HG03108 (cell line): ENCODE data around the gene PCGF6.
"Not testable (repeated sequence)": the region's sequence is repeated elsewhere in the genome, so short reads cannot be mapped to it uniquely, and the experiment has no call there.

ENCODE experiments used
- ATAC-seq: cut with Tn5 transposase; IDR thresholded peaks from one replicate; pipeline ENCODE4 v1.9.1; 2021; ENCODE audit warnings: moderate library complexity; ENCODE audit not compliant: unreplicated experiment

Gene PCGF6, protein sequence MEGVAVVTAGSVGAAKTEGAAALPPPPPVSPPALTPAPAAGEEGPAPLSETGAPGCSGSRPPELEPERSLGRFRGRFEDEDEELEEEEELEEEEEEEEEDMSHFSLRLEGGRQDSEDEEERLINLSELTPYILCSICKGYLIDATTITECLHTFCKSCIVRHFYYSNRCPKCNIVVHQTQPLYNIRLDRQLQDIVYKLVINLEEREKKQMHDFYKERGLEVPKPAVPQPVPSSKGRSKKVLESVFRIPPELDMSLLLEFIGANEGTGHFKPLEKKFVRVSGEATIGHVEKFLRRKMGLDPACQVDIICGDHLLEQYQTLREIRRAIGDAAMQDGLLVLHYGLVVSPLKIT

DNA sequence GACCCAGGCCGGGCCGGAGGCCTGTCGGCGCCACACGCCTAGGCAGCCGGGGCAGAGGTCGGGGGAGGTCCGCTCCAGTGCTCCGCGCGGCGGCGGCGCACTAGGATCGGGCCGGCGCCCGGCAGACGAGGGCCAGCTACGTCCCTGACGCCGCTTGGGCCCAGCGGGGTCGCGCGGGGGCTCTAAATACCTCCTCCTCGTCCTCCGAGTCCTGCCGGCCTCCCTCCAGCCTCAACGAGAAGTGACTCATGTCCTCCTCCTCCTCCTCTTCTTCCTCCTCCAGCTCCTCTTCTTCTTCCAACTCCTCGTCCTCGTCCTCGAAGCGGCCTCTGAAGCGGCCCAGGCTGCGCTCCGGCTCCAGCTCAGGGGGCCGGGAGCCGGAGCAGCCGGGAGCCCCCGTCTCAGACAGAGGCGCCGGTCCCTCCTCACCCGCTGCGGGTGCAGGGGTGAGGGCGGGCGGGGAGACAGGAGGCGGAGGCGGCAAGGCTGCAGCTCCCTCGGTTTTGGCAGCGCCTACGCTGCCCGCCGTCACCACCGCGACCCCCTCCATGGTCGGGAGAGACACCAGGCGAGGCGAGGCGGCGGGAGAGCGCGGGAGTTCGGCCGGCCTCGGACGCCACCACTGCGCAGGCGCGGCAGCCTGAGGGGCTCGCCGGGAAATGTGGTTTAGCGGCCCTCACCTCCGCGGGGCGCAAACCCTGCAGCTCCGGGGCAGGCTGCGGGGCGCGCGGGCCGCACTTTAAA, at the start of gene PCGF6:
Gene PCGF6, minus strand, starts transcription at position 624 of the 744 bp plus-strand sequence. Its CDS starts 74 bp downstream, at position 550.
- peak; percentile 81 for ATAC-seq

DNA sequence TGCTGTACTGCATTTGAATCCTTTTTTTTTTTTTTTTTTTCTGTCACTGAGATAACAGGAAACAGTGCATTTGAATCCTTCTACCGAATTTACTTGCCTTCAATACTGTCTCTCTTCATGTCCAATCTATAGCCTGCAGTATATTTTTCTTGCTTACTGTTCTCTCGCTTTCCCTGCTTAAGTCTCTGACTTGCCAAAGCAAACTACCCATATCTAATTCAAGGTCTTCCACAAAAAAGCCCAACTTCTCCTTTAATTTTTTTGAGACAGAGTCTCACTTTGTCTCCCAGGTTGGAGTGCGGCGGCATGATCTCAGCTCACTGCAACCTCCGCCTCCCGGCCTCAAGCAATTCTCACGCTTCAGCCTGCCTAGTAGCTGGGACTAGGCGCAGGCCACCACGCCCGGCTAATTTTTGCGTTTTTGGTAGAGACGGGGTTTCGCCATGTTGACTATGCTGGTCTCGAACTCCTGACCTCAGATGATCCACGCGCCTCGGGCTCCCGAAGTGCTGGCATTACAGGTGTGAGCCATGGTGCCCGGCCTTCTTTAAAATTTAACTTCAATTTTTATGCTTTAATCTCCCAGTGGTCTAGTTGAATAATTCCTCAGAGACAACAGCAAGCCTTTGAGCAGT, 46.4 kb upstream of the PCGF6 start:
- no peak for ATAC-seq

DNA sequence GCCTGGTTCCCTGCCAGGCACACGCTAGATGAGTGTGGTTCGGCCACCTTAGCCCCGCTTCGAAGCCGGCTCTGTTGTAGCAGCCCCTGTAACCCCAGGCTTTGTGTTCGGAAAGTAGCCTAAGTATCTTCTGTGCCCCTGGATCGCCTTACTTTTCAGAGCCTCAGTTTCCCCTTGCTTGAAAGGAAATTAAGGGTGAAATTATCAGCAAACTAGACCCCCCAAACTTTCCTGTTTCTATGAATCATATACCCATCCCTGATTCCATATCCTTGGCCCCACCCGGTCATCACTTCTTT, 45.8 kb upstream of the PCGF6 start:
- ATAC-seq, result no peak

DNA sequence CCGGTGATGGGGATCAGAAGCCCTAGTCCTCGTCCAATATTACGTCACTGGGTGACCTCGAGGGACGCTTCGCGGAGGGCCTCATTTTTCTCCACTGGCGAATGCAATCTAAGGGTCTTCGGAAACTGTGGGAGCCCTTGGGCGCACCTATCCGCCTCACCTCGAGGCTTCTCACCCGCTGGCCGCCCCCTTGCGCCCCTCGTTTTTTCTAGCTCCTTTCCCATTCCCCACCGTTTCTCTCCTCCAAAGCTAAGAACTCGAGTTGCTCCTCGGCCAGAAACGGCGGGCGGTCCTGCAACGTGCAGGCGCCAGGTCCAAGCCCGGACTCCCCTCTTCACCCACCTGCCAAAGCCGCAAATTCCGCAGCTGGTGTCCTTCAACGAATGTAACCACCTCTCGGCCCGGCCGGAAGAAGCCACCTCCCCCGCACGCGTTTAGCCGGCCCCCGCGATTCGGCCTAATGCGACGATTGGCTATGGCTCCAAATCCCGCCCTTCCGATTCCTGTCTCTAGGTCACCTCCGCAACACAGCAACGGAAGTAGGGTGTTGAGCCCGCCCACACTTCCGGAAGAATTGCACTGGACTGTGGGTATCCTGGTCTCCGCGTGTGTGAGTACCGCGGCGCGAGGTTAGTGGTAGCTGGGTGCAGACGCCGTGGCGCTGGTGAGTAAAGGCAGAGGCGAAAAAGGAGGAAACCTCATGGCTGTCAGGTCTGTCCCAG, 45.3 kb upstream of the PCGF6 start, which contains the start of the genes ATP5MK and PDCD11:
Gene ATP5MK, minus strand, starts transcription at position 409 of the 722 bp plus-strand sequence. CDS start 4,018 bp downstream, outside the sequence.
Gene PDCD11, plus strand, starts transcription at position 560 of the 722 bp plus-strand sequence. CDS start 1,801 bp downstream, outside the sequence.
- ATAC-seq, result peak; percentile 99

DNA sequence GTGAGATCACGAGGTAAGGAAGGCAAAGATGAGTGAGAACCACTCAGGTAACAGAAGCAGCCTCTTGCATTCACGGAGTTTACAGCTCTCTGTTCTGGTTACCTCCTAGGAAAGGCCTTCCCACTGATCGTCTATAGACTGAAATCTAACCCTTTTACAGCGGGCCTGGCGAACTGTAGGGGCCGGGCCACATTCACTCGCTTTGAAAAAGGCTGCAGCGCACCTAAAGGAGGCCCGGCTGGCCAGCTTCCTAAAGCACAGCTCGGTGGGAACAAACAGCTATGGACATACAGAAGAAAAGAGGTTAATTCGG, 44.8 kb upstream of the PCGF6 start:
- ATAC-seq, result no peak

DNA sequence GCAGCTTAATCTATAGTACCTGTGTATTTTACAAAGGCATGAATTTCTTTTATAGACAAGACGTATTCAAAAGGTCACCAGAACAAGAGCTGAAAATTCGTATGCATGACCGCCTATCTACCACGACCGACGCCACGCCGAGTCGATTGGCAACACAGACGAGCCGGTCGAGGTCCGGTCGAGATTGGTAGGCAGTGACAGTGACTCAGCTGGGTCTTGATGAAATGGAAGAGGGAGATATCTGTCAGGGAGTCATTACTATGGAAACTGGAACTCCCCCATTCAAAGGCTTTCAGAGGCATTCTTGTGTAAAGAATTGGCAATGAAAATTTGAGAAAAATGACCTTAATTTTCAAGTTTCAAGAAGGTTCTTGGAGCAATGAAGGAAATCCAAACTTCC, 43.2 kb upstream of the PCGF6 start:
- no peak for ATAC-seq

DNA sequence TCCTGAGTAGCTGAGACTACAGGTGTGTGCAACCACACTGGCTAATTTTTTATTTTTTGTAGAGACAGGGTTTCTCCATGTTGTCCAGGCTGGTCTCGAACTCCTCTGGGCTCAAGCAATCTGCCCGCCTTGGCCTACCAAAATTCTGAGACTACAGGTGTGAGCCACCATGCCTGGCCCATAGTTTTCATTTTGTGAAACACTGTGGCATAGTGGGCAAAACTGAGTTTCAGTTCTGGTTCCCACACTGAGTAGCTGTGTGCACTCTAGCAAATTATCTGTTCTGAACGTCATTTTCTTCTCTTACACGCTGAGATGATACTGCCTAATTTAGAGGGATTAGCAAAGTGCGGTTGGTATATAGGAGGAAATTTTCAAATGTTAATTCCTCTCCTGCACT, 31.8 kb upstream of the PCGF6 start:
- ATAC-seq, result no peak

DNA sequence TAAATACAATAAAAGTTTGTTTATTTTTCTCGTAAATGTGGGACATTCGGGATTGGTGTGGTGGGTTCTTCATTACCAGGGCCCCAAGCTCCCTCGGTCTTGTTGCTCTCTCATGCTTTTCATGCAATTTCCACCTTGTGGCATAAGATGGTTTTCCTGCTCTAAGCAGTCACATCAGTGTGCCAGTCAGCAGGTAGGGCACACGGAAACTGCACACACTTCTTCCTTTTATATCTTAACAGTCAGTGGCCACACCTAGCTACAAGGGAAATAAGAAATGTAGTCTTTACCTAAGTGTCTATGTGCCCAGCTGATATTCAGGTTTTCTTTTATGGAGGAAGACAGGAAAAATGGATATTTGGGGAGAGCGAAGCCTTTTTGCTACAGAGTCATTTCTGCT, 23.3 kb upstream of the PCGF6 start:
- no peak for ATAC-seq

DNA sequence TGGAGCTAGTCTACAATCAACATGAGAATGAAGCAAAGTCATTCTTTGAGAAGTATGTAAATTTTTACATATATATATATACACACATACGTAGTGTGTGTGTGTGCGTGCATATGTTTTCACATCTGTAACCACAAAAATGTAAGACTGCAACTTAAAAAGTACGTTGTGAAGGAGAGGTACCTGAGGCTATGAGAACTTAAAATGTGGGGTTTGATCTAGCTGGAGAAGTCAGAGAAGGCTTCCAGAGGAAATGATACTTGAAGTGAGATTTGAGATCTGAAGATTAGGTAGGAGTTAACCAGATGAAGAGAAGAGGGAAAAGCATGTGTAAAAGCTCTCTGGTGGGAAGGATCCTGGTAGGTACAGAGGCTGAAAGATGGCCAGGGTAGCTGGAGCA, 22.6 kb upstream of the PCGF6 start:
- ATAC-seq, result no peak

DNA sequence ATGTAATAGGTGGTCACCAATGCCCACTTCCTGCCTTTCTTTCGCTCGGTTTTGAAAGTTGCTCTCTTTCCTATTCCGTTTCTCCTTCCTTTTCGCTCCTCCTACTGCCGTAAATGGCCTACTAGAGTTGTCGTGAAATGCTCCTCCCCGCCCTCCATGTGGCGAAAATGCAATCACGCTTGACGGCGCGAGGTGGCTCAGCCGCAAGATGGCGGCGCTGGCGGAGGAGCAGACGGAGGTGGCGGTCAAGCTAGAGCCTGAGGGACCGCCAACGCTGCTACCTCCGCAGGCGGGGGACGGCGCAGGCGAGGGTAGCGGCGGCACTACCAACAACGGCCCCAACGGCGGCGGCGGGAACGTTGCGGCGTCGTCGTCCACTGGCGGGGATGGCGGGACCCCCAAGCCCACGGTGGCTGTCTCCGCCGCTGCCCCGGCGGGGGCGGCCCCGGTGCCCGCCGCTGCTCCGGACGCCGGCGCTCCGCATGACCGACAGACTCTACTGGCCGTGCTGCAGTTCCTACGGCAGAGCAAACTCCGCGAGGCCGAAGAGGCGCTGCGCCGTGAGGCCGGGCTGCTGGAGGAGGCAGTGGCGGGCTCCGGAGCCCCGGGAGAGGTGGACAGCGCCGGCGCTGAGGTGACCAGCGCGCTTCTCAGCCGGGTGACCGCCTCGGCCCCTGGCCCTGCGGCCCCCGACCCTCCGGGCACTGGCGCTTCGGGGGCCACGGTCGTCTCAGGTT, 17.0 kb upstream of the PCGF6 start, which contains the start of gene TAF5:
Gene TAF5, plus strand, starts transcription at position 195 of the 737 bp plus-strand sequence. Its CDS starts 14 bp downstream, at position 209.
- peak; percentile 53 for ATAC-seq

DNA sequence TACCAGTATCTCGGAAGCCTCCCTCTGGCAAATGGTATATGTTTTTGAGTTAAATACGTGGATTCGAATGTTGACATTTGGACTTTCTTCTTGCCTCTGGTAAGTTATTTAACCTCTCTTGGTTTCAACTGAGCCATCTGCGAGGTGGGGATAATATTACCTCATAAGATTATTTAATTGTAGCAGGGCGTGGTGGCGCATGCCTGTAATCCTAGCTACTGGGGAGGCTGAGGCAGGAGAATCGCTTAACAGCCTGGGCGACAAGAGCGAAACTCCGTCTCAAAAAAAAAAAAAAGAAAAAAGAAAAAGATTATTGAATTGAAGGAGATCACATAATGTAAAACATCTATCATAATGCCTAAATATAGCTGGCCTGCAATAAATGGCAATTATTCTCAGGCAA, 16.4 kb upstream of the PCGF6 start:
- ATAC-seq, result no peak

DNA sequence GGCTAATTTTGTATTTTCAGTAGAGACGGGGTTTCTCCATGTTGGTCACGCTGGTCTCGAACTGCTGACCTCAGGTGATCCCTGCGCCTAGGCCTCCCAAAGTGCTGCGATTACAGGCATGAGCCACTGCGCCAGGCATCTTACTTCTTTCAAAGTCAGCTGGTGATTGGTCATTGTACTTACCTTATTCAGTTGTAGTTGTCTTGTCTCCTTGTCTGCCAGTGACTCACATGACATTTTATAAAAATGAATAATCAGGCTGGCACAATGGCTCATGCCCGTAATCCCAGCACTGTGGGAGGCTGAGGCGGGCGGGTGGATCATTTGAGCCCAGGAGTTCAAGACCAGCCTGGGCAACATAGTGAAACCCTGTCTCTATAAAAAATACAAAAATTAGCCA, 9.9 kb upstream of the PCGF6 start:
- ATAC-seq, result not testable (repeated sequence)

DNA sequence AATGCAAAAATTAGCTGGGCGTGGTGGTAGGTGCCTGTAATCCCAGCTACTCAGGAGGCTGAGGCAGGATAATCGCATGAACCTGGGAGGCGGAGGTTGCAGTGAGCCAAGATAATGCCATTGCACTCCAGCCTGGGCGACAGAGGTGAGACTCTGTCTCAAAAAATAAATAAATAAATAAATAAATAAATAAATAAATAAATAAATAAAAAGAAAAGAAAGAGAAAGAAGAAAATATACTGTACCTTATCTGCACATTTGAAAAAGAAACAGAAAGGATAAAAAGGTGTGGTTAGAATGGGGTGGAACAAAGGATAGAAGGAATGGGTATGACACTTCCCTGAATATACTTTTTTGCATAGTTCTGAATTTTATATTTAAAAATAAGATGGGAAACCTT, 8.6 kb upstream of the PCGF6 start:
- ATAC-seq, result not testable (repeated sequence)

DNA sequence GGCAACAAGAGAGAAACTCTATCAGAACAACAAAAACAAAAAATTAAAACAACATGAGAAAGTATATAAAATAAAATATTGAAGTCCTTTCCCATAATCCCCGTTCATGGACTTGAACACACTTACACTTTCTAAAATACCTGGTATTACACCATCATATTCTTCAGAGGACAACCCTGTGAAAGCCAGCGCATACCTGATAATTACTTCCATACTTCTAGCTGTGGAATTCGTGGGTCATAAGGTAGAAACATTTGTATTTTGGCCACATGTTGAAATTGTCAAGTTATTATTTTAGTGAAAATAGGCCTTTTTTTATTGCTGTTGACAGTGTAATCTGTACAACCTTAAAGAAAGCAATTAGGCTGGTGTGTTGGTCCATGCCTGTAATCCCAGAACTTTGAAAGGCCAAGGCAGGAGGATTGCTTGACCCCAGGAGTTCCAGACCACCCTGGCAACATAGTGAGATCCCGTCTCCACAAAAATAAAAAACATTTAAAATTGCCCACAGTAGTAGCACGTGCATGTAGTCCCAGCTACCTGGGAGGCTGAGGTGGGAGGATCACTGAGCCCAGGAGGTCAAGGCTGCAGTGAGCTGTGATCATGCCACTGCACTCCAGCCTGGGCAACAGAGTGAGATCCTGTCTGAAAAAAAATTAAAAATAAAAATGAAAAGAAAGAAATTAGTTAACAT, 5.1 kb upstream of the PCGF6 start:
- ATAC-seq, result no peak

DNA sequence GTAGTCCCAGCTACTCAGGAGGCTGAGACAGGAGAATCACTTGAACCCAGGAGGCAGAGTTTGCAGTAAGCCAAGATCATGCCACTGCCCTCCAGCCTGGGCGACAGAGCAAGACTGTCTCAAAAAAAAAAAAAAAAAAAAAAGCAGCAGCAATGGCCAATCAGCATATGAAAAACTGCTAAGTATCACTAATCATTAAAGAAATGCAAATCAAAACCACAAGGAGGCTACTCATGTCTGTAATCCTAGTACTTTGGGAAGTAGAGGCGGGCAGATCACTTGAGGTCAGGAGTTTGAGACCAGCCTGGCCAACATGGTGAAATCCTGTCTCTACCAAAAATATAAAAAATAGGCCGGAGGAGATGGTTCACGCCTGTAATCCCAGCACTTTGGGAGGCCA, 3.6 kb upstream of the PCGF6 start:
- ATAC-seq, result not testable (repeated sequence)

DNA sequence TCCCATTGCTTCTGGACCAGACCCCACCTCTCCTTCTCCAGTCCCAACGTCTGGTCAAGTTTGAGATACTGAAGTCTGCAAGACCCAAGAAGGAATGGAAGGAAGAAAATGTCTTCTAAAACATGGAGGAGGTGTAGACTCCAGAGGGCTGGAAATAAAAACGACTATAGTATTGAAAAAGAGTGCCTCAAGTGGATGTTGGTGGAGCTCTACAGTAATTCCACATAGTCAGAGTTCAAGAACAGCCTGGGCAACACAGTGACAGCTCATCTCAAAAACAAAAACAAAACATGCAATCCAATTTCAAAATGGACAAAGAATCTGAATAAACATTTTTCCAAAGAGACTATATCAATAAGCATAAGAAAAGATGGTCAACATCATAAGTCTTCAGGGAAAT, 2.3 kb upstream of the PCGF6 start:
- ATAC-seq, result no peak

DNA sequence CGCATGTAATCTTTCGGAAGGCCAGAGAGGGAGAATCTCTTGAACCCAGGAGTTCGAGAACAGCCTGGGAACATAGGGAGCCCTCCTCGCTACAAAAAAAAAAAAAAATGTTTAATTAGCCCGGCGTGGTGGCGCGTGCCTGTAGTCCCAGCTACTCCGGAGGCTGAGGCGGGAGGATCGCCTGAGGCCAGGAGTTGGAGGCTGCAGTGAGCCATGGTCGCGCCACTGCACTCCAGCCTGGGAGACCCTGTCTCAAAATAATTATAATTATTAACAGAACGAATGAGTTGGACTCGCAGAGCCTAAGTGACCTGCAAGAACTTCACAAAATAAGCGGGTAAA, 794 bp downstream of the PCGF6 start:
- no peak for ATAC-seq

DNA sequence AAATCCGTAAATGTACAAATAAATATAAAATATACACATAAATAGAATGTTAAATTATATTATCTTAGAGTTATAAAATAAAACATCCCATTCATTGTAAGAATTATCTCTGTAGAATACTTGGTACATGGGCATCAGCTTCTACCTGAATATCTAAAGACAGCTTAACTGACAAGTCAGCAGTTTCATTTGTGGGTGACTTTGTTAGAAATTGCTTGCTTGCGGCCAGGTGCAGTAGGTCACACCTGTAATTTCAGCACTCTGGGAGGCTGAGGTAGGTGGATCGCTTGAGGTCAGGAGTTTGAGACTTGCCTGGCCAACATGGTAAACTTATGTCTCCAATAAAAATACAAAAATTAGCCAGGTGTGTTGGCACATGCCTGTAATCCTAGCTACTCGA, 14.6 kb downstream of the PCGF6 start:
- ATAC-seq, result no peak

DNA sequence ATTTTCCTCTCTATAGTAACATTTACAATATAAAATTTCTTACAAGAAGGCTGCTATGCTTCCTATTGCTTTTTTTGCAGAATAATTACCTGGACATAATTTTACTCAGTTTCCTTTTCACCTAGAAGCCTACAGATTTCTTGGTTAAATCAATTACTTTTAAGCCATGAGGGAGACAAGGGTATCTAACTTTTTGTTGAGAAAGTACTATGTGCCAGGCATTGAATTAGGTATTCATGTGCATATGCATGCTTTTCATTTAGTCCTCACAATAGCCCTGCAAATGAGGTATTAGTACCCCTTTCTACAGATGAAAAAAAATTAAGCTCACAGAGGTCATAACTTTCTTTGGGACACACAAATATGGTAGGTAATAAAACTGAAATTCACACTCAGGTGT, 16.4 kb downstream of the PCGF6 start:
- no peak for ATAC-seq

DNA sequence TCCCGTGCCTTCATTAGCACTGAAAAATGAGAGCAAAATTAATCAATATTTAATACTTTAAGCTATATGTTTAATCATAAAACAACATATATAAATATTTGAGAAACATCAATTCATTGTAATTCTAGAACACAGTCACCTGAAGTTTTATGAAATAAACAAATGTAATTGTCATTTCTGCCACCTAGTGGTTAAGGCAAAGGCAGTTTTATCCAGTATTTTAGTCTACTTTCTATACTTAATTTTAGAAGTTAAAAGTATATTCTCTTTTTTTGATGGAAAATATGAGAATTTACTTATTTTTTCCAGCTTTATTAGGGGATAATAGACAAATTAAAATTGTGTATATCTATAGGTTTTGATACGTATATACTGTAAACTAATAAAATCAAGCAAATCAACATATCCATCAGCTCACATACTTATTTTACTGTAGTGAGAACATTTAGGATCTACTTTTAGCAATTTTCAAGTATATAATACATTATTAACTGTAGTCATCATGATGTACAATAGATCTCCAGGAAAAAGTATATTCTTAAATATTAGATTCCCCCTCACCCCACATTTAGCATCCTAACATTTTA, 16.9 kb downstream of the PCGF6 start:
- ATAC-seq, result no peak
